DMS53 treated with DMSO at 0.1 percent for 48 hours (cell line): ENCODE measurements around the gene LTF.

Experiments used
- DNase-seq: peaks from one replicate; lab custom pipeline; 2025; ENCODE audit not compliant: unreplicated experiment; lab: John Stamatoyannopoulos, UW

LTF gene

GRCh38 chr3:46491089-46492070 is 26.7 kb upstream of the LTF start:
- no peak for DNase-seq

- DNase-seq = no peak
Measured at GRCh38 chr3:46490338-46491084, 25.8 kb upstream of the LTF start.

GRCh38 chr3:46489875-46490274 is 25.2 kb upstream of the LTF start:
- DNase-seq = no peak

GRCh38 chr3:46489381-46489780 is 24.7 kb upstream of the LTF start:
- DNase-seq = no peak

GRCh38 chr3:46488735-46489361 is 24.1 kb upstream of the LTF start:
- DNase-seq = peak; percentile 46

- DNase-seq = no peak
Measured at GRCh38 chr3:46485779-46486175, 21.1 kb upstream of the LTF start.

GRCh38 chr3:46484911-46485778 is 20.4 kb upstream of the LTF start:
- DNase-seq = peak; percentile 64

- peak; percentile 4 for DNase-seq
Measured at GRCh38 chr3:46484388-46484787, 19.7 kb upstream of the LTF start.

- no peak for DNase-seq
Measured at GRCh38 chr3:46483825-46484224, 19.1 kb upstream of the LTF start.

GRCh38 chr3:46482632-46483350 is 18.1 kb upstream of the LTF start:
- DNase-seq = no peak

GRCh38 chr3:46481636-46482035 is 16.9 kb upstream of the LTF start:
- no peak for DNase-seq

- DNase-seq = no peak
Measured at GRCh38 chr3:46480491-46481195, 15.9 kb upstream of the LTF start.

- DNase-seq = no peak
Measured at GRCh38 chr3:46479696-46480095, 15.0 kb upstream of the LTF start.

- DNase-seq = no peak
Measured at GRCh38 chr3:46479021-46479420, 14.3 kb upstream of the LTF start.

- no peak for DNase-seq
Measured at GRCh38 chr3:46478341-46478740, 13.6 kb upstream of the LTF start.

GRCh38 chr3:46477756-46478155 is 13.1 kb upstream of the LTF start:
- DNase-seq = no peak

- DNase-seq = no peak
Measured at GRCh38 chr3:46477145-46477544, 12.4 kb upstream of the LTF start.

GRCh38 chr3:46472736-46473135 is 8.0 kb upstream of the LTF start:
- DNase-seq = no peak

- DNase-seq = no peak
Measured at GRCh38 chr3:46471371-46471914, 6.7 kb upstream of the LTF start.
